Hindlimb muscle (tissue), 1 donor: ENCODE results near the gene DDC. TPM values are rescaled to one million over a fixed set of nuclear protein-coding genes. Genes with fewer than 3 reads are reported as not detected.
"Not testable (repeated sequence)": the region's sequence is repeated elsewhere in the genome, so short reads cannot be mapped to it uniquely, and the experiment has no call there.

ENCODE experiments used
- DNase-seq: peaks from one replicate; pipeline ENCODE4 v3.0.0-alpha.2; 2013
- polyA plus RNA-seq: library from polyadenylated mRNA; unstranded; fragments of 120-200 nt; gene quantifications from one replicate; pipeline ENCODE4 v1.2.1, GENCODE V29; 2013; ENCODE audit not compliant: insufficient read length

DDC gene
- polyA plus RNA-seq, 1 donor, result not detected

GRCh38 chr7:50554431-50555322 lies 10.5 kb downstream of the DDC start:
- DNase-seq, result no peak

GRCh38 chr7:50553973-50554372 lies 11.2 kb downstream of the DDC start:
- no peak for DNase-seq

- DNase-seq, result peak; percentile 43
These were observed 12.3 kb downstream of the DDC start for GRCh38 chr7:50552921-50553320.

- no peak for DNase-seq
These were observed 13.1 kb downstream of the DDC start for GRCh38 chr7:50552139-50552538.

- DNase-seq, result not testable (repeated sequence)
These were observed 19.6 kb downstream of the DDC start for GRCh38 chr7:50545613-50546012.

- DNase-seq, result no peak
These were observed 20.2 kb downstream of the DDC start for GRCh38 chr7:50544992-50545391.

- no peak for DNase-seq
These were observed 21.3 kb downstream of the DDC start for GRCh38 chr7:50543776-50544442.

- no peak for DNase-seq
These were observed 23.1 kb downstream of the DDC start for GRCh38 chr7:50542132-50542531.

GRCh38 chr7:50540785-50541579 lies 24.2 kb downstream of the DDC start:
- DNase-seq, result no peak

GRCh38 chr7:50539725-50540124 lies 25.5 kb downstream of the DDC start:
- no peak for DNase-seq

- DNase-seq, result no peak
These were observed 26.7 kb downstream of the DDC start for GRCh38 chr7:50538478-50538877.

GRCh38 chr7:50537417-50537816 lies 27.8 kb downstream of the DDC start:
- no peak for DNase-seq

GRCh38 chr7:50535291-50535711 lies 29.9 kb downstream of the DDC start:
- not testable (repeated sequence) for DNase-seq

- DNase-seq, result no peak
These were observed 30.4 kb downstream of the DDC start for GRCh38 chr7:50534690-50535290.

GRCh38 chr7:50533866-50534265 lies 31.3 kb downstream of the DDC start:
- no peak for DNase-seq

GRCh38 chr7:50531928-50532327 lies 33.3 kb downstream of the DDC start:
- DNase-seq, result no peak

GRCh38 chr7:50531401-50531911 lies 33.7 kb downstream of the DDC start:
- no peak for DNase-seq

- no peak for DNase-seq
These were observed 34.4 kb downstream of the DDC start for GRCh38 chr7:50530766-50531165.

GRCh38 chr7:50529093-50529862 lies 35.9 kb downstream of the DDC start:
- no peak for DNase-seq

GRCh38 chr7:50528266-50529092 lies 36.7 kb downstream of the DDC start:
- DNase-seq, result no peak

GRCh38 chr7:50519350-50519749 lies 45.9 kb downstream of the DDC start:
- not testable (repeated sequence) for DNase-seq
